Activated T-helper 9 cell treated with anti-CD3 and anti-CD28 coated beads, Interleukin-2, amount 50 U/mL, for 16 hours (primary cell): ENCODE data around the gene TOM1L2.

Experiments
- DNase-seq: peaks from one replicate; pipeline ENCODE4 v3.0.0-alpha.2; 2020; ENCODE audit warnings: low read depth

Gene TOM1L2

GRCh38 chr17:17874478-17874877 is 97.7 kb downstream of the TOM1L2 start:
- no peak for DNase-seq

- DNase-seq, result no peak
Observed at GRCh38 chr17:17873450-17873991, 98.7 kb downstream of the TOM1L2 start.

- DNase-seq, result no peak
Observed at GRCh38 chr17:17872547-17873345, 99.5 kb downstream of the TOM1L2 start.

- DNase-seq, result no peak
Observed at GRCh38 chr17:17871913-17872312, 100.3 kb downstream of the TOM1L2 start.

GRCh38 chr17:17870247-17870646 is 102.0 kb downstream of the TOM1L2 start:
- DNase-seq, result no peak

- DNase-seq, result no peak
Observed at GRCh38 chr17:17868641-17869522, 103.3 kb downstream of the TOM1L2 start.

- no peak for DNase-seq
Observed at GRCh38 chr17:17866897-17867296, 105.3 kb downstream of the TOM1L2 start.

- no peak for DNase-seq
Observed at GRCh38 chr17:17866425-17866824, 105.8 kb downstream of the TOM1L2 start.

- no peak for DNase-seq
Observed at GRCh38 chr17:17865035-17865434, 107.2 kb downstream of the TOM1L2 start.

- DNase-seq, result no peak
Observed at GRCh38 chr17:17860766-17861107, 111.5 kb downstream of the TOM1L2 start.

GRCh38 chr17:17859909-17860765 is 112.1 kb downstream of the TOM1L2 start:
- DNase-seq, result peak; percentile 53

GRCh38 chr17:17857496-17857895 is 114.7 kb downstream of the TOM1L2 start:
- no peak for DNase-seq

GRCh38 chr17:17856386-17856785 is 115.8 kb downstream of the TOM1L2 start:
- no peak for DNase-seq

- no peak for DNase-seq
Observed at GRCh38 chr17:17855976-17856375, 116.2 kb downstream of the TOM1L2 start.

- DNase-seq, result peak; percentile 23
Observed at GRCh38 chr17:17853811-17854447, 118.3 kb downstream of the TOM1L2 start.

GRCh38 chr17:17852930-17853329 is 119.3 kb downstream of the TOM1L2 start:
- DNase-seq, result no peak

GRCh38 chr17:17851103-17852002 is 120.8 kb downstream of the TOM1L2 start:
- DNase-seq, result no peak

GRCh38 chr17:17849845-17850373 is 122.3 kb downstream of the TOM1L2 start:
- peak; percentile 30 for DNase-seq

- DNase-seq, result peak; percentile 77
Observed at GRCh38 chr17:17849147-17849820, 122.9 kb downstream of the TOM1L2 start.
